MCF 10A (cell line): ENCODE results near the gene C9. TPM values are rescaled to one million over a fixed set of nuclear protein-coding genes. Genes with fewer than 3 reads are reported as not detected.

Source experiments
- BruUV-seq: library from RNA; stranded (reverse); fragments of 400-500 nt; replicated peaks from 2 replicates; lab custom pipeline; 2021; lab: Mats Ljungman, UMichigan
- CTCF ChIA-PET: fragments of 300-600 bp; sonication (Branson Sonifier 250); formaldehyde crosslinking; extraction: SDS; loops from one replicate; lab custom pipeline; 2021; ENCODE audit warnings: antibody characterized with exemption, inconsistent platforms; lab: Yijun Ruan, JAX
- POLR2A ChIA-PET: fragments of 300-600, 350-650 bp; sonication (Branson Sonifier 250); formaldehyde crosslinking; extraction: SDS; loops from one replicate; lab custom pipeline; 2020; ENCODE audit warnings: antibody characterized with exemption, inconsistent platforms; lab: Yijun Ruan, JAX
- DNase-seq: peaks from one replicate; pipeline ENCODE4 v3.0.0-alpha.2; 2018; ENCODE audit not compliant: unreplicated experiment
- H3K27ac Mint-ChIP-seq: one replicate; pipeline ENCODE4 v1.8.0; 2022; ENCODE audit warnings: mild to moderate bottlenecking, low read depth, mixed read lengths; ENCODE audit not compliant: unreplicated experiment
- H3K27me3 Mint-ChIP-seq: one replicate; pipeline ENCODE4 v1.8.0; 2022; ENCODE audit warnings: mixed read lengths; ENCODE audit not compliant: insufficient read depth, unreplicated experiment
- H3K36me3 Mint-ChIP-seq: one replicate; pipeline ENCODE4 v1.8.0; 2022; ENCODE audit warnings: mild to moderate bottlenecking, moderate library complexity, mixed read lengths; ENCODE audit not compliant: insufficient read depth, unreplicated experiment
- H3K4me1 Mint-ChIP-seq: one replicate; pipeline ENCODE4 v1.8.0; 2022; ENCODE audit warnings: mixed read lengths; ENCODE audit not compliant: insufficient read depth, unreplicated experiment
- H3K4me3 Mint-ChIP-seq: one replicate; pipeline ENCODE4 v1.8.0; 2022; ENCODE audit warnings: mild to moderate bottlenecking, moderate library complexity, mixed read lengths; ENCODE audit not compliant: unreplicated experiment
- H3K9me3 Mint-ChIP-seq: one replicate; pipeline ENCODE4 v1.8.0; 2022; ENCODE audit warnings: mixed read lengths; ENCODE audit not compliant: unreplicated experiment
- CTCF ChIP-seq: fragments of 200-600 bp; IDR thresholded peaks from one replicate; pipeline ENCODE4 v1.8.0; 2022; ENCODE audit warnings: antibody characterized with exemption, mild to moderate bottlenecking; ENCODE audit not compliant: unreplicated experiment
- intact Hi-C: fragments of 100-400 bp; cut with micrococcal nuclease; formaldehyde crosslinking; loops from 2 replicates; pipeline ENCODE4 v1.14.1; 2022
- total RNA-seq: library from RNA; stranded (reverse); gene quantifications from 2 replicates; pipeline ENCODE4 v1.2.3, GENCODE V29; 2022

C9 gene
- total RNA-seq, 1 experiment from 2014 or later: not detected

DNA sequence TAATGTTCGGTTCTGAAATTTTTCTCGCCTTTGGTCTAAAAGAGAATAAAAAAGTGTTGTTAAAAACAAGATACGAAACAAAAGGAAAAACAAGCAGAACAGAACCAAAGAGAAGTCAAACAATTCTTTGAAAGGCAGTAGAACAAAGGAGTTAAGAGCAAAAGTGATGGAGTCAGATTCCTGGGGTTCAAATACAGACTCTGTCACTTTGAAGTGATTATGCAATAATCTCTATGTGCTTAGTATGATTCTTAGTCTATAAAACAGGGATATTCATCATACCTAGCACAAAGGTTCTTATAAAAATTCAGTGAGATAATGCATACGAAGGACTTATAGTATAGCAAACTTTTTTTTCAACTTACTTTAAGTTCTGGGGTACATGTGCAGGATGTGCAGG lies 48.3 kb downstream of the C9 start:
- CTCF ChIA-PET: interaction anchor here (0.8 to 1.0 kb wide), 2 partner anchors 256 to 875 kb away, joined by 3 to 4 read pairs; no protein-coding TSS in a partner anchor
- Mint-ChIP-seq H3K27ac (no peak overlapping the region), H3K4me1 (no peaks in the 10 kb centered on the region), H3K9me3 (no peaks in the 10 kb centered on the region), H3K27me3 (no peaks in the 10 kb centered on the region), H3K36me3 (no peaks in the 10 kb centered on the region), H3K4me3 (no peak overlapping the region)
- intact Hi-C loops: no loop called here
- no peak for DNase-seq
- POLR2A ChIA-PET: no interaction called here
- TF ChIP-seq CTCF: no peak
- no TSS peak for BruUV-seq

DNA sequence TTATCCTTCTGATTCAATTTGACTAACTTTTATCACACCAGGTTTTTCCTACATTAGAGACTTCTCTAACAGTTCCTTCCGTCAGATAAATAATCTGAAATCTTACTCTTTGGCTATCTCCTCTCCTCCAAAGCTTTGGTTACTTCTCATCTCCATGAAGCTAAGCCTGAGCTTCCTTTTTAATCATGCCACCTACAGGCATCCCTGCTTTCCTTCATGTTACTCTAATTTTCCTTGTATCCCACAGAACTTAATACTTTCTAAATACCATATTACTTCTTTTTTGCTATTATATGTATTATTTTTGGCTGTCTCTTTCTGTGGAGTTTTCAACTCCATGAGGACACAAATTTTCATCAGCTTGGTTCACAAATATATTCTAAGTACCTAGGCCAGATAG lies 49.7 kb downstream of the C9 start:
- DNase-seq: no peak
- H3K9me3 Mint-ChIP-seq: no peaks in the 10 kb centered on the region
- no peak overlapping the region for H3K4me3 Mint-ChIP-seq
- BruUV-seq: no TSS peak
- H3K27me3 Mint-ChIP-seq: no peaks in the 10 kb centered on the region
- H3K27ac Mint-ChIP-seq: no peak overlapping the region
- TF ChIP-seq CTCF: no peak
- no peaks in the 10 kb centered on the region for H3K4me1 Mint-ChIP-seq
- no peaks in the 10 kb centered on the region for H3K36me3 Mint-ChIP-seq
- intact Hi-C loops: no loop called here
- ChIA-PET POLR2A (no interaction called here), CTCF (interaction anchor here (0.6 to 1.0 kb wide), 2 partner anchors 96 to 894 kb away, joined by 3 to 4 read pairs; no protein-coding TSS in a partner anchor)

GRCh38 chr5:39309534-39309933 lies 54.8 kb downstream of the C9 start:
- Mint-ChIP-seq H3K4me1 (no peaks in the 10 kb centered on the region), H3K27me3 (no peaks in the 10 kb centered on the region), H3K36me3 (no peaks in the 10 kb centered on the region), H3K4me3 (no peak overlapping the region), H3K27ac (no peak overlapping the region), H3K9me3 (no peaks in the 10 kb centered on the region)
- intact Hi-C loops: no loop called here
- no TSS peak for BruUV-seq
- POLR2A ChIA-PET: interaction anchor here (0.7 kb wide), 1 partner anchor 9 kb away, joined by 4 read pairs; no protein-coding TSS in a partner anchor
- no peak for DNase-seq
- CTCF ChIA-PET: interaction anchor here (1.0 to 2.2 kb wide), 2 partner anchors 26 to 66 kb away, joined by 3 to 6 read pairs; no protein-coding TSS in a partner anchor
- TF ChIP-seq CTCF: no peak

DNA sequence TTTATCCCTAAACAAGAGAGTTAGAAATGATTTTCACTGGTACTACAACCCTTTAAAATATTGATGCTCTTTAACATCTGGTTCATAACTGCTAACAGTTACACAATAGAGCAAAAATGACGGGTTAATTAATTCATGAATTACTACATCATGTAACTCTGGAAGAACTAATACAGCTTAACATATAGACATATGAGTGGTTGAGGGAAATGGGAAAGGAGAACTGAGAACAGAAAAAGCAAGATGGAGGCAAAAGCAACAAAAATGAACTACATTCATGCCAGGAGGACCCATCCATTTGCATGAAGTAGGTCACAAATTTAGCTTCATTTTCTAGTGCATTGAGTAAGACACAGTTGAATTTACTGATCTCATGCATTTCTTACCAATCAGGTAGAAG lies 61.8 kb downstream of the C9 start:
- Mint-ChIP-seq H3K27me3 (no peaks in the 10 kb centered on the region), H3K4me1 (no peaks in the 10 kb centered on the region), H3K27ac (no peak overlapping the region), H3K36me3 (no peaks in the 10 kb centered on the region), H3K4me3 (no peak overlapping the region), H3K9me3 (peaks cover 7% of the 10 kb centered on the region)
- CTCF ChIA-PET: interaction anchor here (0.9 kb wide), 1 partner anchor 19 kb away, joined by 5 read pairs; no protein-coding TSS in a partner anchor
- intact Hi-C loops: no loop called here
- TF ChIP-seq CTCF: no peak
- BruUV-seq: no TSS peak
- POLR2A ChIA-PET: interaction anchor here (0.6 kb wide), 1 partner anchor 681 kb away, joined by 4 read pairs; no protein-coding TSS in a partner anchor
- no peak for DNase-seq
